ENCODE results near the gene SLC25A28.
"Not testable (repeated sequence)": the region's sequence is repeated elsewhere in the genome, so short reads cannot be mapped to it uniquely, and the experiment has no call there.

The SLC25A28 gene

DNA sequence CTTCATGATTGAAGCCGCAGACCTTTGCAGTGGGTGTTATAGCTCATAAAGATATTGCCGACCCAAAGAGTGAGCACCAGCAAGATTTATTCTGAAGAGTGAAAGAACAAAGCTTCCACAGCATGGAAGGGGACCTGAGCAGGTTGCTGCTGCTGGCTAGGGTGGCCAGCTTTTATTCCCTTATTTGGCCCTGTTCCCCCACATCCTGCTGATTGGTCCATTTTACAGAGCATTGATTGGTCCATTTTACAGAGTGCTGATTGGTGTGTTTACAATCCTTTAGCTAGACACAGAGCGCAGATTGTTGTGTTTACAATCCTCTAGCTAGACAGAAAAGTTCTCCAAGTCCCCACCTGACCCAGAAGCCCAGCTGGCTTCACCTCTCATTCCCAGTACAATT lies 4.9 kb upstream of the SLC25A28 start:
- DNase-seq = not testable (repeated sequence)

DNA sequence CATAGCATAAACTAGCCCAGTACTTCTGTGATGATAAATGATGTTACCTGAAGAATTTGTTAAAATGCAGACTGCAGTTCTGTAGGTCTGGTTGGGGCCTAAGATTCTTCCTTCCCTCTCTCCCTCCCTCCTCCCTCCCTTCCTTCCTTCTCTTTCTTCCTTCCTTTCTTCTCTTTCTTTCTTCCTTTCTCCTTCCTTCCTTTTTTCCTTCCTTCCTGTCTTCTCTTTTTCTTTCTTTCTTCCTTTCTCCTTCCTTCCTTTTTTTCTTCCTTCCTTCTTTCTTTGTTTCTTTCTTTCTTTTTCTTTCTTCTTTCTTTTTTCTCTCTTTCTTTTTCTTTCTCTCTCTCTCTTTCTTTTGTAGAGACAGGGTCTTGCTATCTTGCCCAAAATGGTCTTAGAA lies 3.7 kb upstream of the SLC25A28 start:
- no peak for DNase-seq

DNA sequence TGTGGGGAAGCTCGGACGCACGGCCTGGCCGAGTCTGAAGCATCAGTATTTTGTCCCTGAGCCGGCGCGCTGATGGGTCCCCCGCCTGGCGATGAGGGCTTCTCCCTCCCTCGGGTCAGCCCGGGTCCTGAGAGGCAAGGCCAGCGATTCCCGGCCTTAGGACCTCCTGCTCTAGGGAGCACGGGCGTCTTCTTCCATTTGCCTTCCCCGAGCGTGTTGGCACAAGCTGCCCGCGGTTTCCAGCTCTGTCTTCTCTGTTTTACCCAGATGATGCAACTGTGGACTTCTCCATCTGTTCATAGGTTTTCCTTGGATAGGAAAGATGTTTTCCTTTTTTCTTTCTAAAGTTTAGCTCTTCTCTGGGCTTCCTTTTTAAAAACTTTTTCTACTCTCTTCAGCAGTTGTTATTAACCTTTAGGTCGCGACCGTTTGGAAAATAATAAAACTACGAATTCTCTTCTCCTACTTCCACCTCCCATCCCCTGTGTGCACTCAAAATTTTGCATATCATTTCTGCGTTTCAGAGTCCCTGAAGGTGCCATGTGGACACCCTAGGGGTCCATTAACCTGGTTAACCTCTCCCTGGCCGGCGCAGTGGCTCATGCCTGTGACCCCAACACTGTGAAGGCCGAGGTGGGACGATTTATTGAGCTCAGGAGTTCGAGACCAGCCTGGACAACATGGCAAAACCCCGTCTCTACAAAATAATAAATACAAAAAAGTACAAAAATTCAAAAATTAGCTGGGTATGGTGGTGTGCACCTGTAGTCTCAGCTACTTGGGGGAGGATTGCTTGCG lies 1.4 kb upstream of the SLC25A28 start:
- peak; percentile 35 for DNase-seq

DNA sequence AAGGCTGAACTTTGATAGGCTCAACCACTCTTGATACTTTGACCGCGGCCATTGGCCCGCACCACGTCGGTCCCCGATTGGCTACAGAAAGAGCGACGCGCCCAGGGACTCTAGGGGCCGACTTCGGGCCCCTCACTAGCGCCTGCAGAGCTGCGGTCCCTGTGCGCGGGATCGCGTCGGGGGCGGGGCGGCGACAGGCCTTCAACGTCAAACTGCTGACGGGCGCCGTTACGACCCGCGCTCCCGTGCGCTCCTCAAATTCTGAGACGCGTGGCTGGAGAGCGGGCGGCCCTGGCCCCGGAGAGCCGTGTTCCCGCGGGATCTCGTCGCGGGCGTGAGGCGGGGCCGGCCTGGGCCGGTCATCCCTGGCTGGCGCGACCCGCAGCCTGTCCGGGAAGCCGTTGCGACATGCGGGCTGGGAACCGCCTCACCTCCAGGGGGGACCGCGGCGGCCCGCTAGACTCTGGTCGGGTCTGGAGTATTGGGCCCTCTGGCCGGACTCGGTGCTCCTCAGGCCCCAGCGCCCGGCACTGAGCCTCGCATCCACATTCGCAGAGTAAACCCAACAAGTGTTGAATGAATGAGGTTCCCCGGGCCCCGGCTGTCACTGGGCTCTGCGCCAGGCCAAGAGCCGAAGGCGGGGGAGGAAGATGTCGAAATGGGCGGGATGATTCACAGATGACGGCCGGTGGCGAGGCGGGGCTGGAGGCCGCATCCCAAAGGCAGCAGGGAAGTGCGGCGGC lies 643 bp upstream of the SLC25A28 start:
- DNase-seq = peak; percentile 75

DNA sequence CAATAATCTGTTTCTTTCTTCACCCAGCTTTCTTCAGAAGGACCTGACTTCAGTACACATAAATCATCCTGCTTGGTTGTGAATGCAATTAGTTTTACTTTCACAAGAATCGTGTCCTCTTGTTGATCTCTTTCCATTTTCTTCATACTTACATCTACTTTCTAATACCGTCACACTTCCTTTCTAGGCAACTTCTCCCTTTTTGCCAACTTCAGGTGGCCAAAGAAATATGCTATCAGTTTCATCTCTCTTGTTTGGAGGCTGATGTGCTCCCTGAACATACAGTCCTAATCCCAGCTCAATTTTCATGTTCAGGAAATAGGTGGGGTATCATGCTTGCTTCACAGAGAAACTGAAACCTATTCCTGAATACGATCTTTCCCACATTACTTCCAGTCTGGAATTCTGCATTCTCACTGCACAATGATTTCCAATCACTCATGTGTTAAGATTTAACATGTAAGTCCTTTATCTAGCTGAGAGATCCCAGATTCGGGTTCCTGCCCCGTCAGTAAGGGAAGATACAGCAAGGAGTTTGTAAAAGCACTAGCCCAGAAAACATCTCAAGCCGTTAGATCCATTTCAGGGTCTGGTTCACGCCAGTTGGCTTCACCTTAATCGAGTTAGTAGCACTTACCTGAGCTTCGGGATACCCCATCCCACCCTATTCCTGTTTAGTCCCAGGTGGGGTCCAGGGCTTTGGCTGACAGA lies 994 bp downstream of the SLC25A28 start:
- no peak for DNase-seq

DNA sequence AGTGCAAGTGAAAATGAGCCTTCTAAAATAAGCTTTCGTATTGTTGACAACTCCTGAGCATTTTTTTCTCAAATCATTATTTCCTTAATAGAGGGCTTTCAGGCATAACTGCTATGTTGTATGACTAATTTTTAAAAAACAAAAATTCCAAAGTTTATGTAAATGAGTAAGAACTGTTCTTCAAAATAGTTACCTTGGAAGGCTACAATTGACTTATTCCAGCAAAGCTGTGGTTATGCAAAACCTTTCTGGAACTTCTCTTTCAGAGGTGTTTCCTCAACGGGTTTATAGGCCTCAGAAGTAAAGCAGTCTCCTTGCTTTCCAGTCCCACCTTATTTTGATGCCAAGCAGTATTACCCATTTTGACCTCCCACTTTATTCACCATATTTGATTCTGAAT lies 2.5 kb downstream of the SLC25A28 start:
- no peak for DNase-seq

DNA sequence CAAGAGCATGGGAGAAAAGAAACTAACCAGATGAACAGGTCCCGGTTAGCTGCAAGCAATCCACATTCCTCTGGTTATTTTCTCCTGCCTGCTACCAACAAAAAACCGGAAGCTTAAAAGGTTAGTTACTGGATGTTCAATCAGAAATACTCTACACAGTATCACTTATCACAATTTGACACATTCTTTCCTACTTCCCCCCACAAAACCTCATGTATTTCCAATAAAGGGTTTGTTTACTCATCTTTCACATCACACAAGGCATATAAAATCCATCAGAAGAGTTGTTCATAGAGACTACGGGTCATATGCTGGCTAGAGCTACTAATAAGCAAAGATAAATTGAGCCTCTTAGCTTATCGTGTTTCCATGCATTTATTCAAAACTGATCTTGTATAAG lies 4.8 kb downstream of the SLC25A28 start:
- DNase-seq = no peak

DNA sequence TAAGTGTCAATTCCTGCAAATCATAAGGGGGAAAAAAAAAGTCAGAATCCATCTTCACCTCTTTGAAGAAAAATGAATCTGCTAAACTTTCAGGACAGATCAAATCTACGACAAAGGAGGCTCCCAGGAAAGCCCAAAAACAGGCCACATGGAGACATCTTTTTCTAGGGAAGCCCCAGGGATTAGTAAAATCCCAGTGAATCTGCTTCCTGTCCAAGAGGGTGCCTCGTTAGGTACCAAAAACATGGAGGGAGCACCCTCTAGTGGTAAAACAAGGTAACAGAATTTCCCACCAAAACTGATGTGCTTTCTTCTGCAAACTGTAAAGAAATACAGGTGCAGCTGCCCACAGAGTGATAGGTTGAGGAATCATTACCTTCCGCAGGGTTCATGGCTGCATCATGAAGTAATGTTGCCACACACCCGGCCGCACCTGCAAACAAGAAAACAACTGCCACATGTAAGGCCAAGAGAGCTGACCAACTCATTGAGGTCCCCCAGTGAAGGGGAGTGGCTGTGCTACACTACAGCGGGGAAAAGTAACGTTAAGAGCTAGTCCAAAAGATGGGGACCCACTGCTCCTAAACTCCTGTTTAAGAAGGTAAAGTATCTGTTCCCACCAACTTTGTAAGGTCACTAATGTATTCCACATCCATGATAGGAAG lies 7.9 kb downstream of the SLC25A28 start:
- peak; percentile 45 for DNase-seq

DNA sequence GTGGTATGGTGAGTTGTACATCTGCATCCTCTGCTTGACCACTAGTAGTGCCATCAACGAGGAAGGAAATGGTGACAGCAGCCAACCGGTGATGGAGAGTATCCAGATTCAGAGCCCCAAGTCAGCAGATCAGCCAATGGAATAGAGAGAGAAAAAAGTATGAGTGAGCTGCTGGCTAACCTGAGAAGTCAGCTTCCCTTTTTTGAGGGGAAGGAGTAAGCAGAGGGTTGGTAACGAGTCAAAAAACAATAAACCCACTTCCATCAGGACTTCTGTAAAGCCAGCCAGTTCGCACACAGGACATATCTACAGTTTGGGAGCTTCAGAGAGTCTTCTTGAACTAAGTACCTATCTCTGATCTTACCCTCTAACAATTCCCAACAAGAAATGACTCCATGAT lies 8.9 kb downstream of the SLC25A28 start:
- DNase-seq = no peak

DNA sequence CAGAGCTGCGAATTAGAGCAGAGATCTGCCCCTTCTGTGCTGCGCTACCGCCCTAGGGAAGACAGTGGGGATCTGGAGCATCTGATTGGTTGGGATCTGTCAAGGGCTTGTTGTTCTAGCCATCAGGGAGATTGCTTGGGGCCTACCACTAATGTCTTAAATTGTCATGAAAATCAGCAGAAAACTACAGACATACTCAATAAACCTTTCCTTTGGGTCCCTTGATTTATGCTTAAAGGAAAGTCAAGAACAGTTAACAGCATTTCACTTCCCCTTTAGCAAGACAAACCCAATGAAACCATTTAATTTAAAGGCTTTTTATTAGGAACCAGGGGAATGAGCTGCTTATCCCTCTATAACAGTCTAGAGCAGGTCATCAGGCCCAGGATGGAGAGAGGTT lies 10.0 kb downstream of the SLC25A28 start:
- DNase-seq = no peak

DNA sequence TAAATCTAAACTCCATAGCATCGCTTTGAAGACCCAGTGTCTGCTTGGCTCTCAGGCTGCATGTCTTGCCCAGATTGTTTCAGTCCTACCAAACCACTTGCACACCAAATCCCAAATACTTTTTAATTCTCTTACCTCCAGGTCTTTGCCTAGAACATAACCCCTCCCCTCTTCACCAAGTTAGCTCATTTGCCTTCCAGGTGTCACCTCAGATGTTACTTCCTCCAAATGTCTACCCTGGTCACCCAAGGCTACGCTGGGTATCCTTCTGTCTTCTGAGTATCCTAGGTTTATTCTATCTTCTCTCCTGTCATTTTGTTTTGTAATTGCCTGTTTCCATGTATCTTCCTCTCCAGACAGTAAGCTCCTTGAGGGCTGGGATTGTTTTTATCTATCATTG lies 11.1 kb downstream of the SLC25A28 start:
- DNase-seq = no peak

DNA sequence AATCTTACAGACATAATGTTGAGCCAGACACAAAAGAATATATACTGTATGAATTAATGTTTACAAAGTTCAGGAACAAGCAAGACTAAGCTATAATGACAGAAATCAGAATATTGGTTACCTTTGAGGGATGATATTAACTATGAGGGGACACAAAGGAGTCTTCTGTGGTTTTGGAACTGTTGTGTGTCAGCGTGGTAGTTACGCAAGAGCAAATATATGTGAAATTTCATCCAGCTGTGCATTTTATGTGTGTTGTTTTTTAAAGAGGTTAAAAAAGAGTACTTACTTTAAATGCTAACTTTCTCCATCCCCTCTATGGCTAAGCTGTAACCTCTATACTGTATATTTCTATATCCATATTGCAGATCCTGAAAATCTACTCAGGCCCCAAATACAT lies 14.9 kb downstream of the SLC25A28 start:
- no peak for DNase-seq

DNA sequence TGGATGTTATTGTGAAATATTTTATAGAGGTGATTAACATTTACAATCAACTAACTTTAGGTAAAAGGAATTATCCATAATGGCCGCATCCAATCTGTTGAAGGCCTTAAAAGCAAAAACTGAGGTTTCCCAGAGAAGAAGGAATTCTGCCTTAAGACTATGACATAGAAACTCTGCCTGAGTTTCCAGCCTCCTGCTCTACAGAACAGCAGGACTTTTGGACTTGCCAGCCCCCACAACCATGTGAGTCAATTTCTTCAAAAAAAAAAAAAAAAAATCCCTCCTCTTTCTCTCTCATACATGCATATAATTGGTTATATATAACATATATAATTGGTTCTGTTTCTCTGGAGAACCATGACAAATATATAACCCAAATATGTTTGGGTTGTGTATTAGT lies 15.4 kb downstream of the SLC25A28 start:
- no peak for DNase-seq

DNA sequence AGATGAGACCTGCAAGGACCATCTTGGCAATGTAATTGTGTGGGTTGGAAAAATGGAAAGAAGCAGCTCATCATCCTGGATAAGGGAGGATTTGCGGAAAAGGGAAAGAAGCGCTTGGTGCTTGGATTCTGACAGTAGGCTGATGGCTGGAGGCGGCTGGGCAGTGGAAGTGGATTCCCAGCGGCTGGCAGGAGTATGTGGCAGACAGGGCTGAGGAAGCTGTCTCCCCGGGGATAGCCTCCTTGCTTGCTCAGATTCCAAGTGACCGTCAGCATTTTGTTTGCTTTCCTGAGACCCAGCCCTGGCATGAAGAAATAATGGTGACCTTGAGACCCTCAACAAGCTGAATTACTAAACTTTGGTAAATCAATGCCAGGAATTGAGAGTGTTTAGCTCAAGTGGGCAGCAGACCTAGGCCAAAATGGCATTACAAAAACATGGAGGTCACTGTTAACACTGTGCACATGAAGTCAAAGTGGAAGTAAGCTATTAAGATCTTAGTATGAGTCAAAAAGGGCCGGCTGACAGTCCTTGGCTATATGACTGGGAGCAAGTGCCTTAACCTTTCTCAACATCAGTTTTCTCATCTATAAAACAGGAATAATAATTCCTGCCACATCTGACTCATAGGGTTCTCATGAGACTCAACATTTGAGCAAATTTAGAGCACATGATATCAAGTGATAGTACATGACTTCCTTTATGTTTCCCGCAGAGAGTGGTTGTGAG lies 21.3 kb downstream of the SLC25A28 start:
- no peak for DNase-seq

DNA sequence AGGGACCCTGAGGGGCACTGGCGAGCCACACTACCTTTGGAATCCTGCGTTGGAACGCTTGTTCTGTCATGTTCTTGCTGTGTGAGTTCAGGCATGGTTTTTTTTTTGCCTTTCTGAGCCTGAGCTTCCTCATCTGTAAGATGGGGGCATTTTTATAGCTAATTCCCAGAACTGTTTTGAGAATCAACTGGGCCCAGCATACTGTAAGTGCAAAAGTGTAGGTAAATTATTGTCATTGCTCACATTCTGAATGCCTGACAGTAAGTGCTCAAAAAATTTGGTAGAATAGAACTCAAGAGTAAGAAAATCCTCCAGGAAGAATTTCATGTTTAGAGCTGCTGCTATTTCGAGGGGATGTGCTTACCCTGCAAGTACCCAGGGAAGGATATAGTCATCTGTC lies 22.2 kb downstream of the SLC25A28 start:
- no peak for DNase-seq

DNA sequence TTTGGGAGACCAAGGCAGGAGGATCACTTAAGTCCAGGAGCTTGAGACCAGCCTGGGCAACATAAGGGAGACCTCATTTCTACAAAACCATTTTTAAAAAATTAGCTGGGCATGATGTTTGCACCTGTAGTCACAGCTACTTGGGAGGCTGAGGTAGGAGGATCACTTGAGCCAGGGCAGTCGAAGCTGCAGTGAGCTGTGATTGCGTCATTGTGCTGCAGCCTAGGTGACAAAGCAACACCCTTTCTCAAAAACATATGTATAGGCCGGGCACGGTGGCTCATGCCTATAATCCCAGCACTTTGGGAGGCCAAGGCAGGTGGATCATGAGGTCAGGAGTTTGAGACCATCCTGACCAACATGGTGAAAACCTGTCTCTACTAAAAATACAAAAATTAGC lies 23.5 kb downstream of the SLC25A28 start:
- DNase-seq = not testable (repeated sequence)

DNA sequence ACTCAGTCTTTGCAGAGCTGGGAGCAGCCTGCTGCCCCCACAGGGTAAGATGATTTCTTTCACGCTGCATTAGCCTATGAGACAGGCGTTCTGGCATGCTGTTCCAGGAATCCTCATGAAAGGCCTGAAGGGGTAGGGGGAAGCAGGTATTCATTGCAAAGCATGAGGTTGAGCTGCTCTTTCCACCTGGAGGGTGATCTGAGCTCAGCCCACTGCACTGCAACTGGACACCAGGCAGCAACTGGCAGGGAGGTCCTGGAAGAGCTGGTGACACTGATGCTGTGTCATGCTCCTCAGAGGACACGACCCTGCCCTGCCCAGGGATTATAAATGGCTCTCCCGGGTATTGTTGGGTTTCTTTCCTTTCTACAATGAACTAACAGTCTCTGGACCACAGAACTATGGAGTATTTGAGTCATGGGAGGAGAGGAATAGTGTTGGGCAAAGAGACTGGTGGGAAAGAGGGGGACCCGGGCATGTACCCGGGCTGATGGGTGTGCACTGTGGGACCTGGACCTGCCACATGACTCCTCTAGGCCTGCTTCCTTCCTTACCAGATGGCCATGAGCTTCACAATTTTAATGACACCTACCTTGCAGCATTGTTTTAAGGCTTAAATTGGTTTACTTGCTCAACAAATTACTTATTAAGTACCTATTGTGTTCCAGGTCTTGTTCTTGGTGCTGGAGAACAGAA lies 24.3 kb downstream of the SLC25A28 start:
- DNase-seq = no peak

DNA sequence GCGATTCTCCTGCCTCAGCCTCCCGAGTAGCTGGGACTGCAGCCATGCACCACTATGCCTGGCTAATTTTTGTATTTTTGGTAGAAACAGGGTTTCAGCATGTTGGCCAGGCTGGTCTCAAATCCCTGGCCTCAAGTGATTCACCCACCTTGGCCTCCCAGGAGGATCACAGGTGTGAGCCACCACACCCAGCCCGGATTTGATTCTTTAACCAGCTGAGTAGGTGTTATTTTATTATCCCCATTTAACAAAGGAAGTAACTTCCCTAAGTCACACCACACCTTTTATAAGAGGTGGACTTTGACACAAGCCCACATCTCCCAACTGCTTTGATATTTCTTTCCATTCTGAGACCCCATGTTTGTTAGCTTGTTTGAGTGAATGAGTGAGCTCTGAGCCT lies 25.0 kb downstream of the SLC25A28 start:
- no peak for DNase-seq

DNA sequence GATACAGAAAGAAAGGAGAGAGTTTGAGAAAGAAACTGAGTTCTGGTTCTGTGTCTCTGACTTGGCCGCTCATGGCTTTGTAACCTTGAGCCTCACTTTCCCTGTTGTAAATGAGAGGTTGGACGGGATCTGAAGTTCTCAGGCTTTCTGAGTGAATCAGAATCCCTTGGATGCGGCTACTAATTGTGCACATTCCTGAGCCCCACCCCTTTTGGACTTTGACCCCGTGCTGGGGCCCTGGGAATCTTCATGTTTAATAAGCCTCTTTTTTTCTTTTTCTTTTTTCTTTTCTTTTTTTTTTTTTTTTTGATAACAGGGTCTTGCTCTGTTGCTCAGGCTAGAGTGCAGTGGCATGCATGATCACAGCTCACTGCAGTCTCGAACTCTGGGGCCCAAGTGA lies 26.9 kb downstream of the SLC25A28 start:
- no peak for DNase-seq

DNA sequence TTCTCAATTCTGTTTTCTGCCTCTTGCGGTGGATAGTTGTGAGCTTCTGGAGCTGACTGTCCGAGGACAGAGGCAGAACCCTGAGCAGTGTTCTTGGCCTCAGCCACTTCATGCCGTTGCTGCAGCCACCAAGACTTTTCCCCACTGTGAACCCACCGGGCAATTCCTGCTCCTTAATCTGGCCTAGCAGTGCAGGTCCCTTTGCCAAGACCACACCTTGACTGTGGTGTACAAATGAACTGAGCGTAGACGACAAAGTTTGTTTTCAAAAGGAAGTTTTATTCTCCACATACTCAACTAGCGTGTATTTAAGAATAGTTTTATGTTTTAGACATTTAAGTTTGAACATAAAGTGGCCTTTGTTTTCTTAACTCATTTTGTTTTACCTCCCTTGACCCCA lies 29.4 kb downstream of the SLC25A28 start:
- DNase-seq = no peak

DNA sequence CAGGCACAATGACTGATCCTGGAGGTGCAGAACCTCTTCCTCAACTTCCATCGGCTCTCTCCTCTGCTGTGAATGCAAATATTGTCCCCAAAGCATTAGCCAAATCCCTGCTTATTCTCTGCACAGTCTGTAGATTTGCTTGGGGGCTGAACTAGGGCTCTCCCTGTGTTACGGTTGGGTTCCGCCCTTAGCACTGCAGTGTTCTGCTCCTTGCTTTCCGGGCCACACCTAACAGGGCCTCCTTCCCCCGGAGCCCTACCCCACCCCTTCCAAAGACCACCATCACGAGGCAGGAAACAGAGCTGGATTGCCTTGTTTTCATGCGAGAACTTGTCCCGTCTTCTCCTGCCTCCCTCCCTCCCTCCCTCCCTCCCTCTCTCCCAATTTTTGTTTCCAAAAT lies 36.6 kb downstream of the SLC25A28 start:
- DNase-seq = no peak

DNA sequence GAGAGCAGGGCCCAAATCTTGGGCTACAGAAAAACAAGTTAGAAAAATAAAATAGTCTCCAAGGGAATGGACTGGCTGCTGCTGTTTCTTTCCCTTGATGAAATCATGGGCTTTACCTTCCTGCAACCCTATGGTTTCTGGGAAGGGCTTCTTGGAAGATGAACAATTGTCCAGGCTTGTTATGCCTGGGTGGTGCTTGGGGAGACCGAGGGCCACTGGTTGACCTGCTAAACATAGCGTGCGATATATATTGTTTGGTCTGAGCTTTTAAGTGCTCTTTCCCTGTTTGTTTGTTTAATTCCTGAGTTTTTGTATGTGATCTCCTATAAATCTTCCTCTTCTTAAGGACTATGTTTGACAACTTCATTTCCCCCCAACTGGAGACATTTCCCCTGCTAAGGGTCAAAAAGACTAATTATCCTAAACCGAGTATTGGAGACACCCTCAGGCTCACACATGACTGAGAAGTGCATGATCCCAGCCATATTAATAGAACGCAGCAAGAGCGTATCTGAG lies 37.9 kb downstream of the SLC25A28 start:
- no peak for DNase-seq

All from NCI-H345 (cell line).